Activated T-cell treated with anti-CD3 and anti-CD28 coated beads, Interleukin-2, amount 50 U/mL, for 4 hours (primary cell): ENCODE measurements around the gene PRR23C. TPM values are rescaled to one million over a fixed set of nuclear protein-coding genes. Genes with fewer than 3 reads are reported as not detected.

Experiments used
- ATAC-seq, 2 donors: fragments of 200-7000 bp; cut with Tn5 transposase; one replicate each; pipeline ENCODE4 v1.10.0; 2021
- DNase-seq: peaks from one replicate; pipeline ENCODE4 v3.0.0-alpha.2; 2020
- H3K27me3 Mint-ChIP-seq: one replicate; pipeline ENCODE4 v1.8.0; 2021; ENCODE audit warnings: low read depth, mixed read lengths
- H3K36me3 Mint-ChIP-seq: one replicate; pipeline ENCODE4 v1.8.0; 2022; ENCODE audit warnings: mixed read lengths; ENCODE audit not compliant: insufficient read depth
- H3K4me1 Mint-ChIP-seq: one replicate; pipeline ENCODE4 v1.8.0; 2021; ENCODE audit warnings: low read depth, mixed read lengths
- H3K4me3 Mint-ChIP-seq: one replicate; pipeline ENCODE4 v1.8.0; 2021; ENCODE audit warnings: mild to moderate bottlenecking, moderate library complexity, mixed read lengths
- H3K9me3 Mint-ChIP-seq: one replicate; pipeline ENCODE4 v1.8.0; 2021; ENCODE audit warnings: mixed read lengths
- total RNA-seq, 3 donors: library from RNA; stranded (reverse); gene quantifications; one replicate each; pipeline ENCODE4 v1.2.1, GENCODE V29; 2021

Gene PRR23C
- total RNA-seq, 3 donors from 2014 or later: not detected

- Mint-ChIP-seq H3K4me1 (no peaks in the 10 kb centered on the region), H3K36me3 (no peaks in the 10 kb centered on the region), H3K4me3 (no peak within 1 kb of the TSS), H3K9me3 (peaks cover 9% of the 10 kb centered on the region), H3K27me3 (peaks cover 3% of the 10 kb centered on the region)
- ATAC-seq: no peak
- DNase-seq: no peak
These were observed 23.8 kb downstream of the PRR23C start, which contains the start of gene PRR23B for GRCh38 chr3:139020868-139021234. Gene PRR23B (minus strand): TSS chr3:139020926. CDS start chr3:139020661, 265 bp downstream.

DNA sequence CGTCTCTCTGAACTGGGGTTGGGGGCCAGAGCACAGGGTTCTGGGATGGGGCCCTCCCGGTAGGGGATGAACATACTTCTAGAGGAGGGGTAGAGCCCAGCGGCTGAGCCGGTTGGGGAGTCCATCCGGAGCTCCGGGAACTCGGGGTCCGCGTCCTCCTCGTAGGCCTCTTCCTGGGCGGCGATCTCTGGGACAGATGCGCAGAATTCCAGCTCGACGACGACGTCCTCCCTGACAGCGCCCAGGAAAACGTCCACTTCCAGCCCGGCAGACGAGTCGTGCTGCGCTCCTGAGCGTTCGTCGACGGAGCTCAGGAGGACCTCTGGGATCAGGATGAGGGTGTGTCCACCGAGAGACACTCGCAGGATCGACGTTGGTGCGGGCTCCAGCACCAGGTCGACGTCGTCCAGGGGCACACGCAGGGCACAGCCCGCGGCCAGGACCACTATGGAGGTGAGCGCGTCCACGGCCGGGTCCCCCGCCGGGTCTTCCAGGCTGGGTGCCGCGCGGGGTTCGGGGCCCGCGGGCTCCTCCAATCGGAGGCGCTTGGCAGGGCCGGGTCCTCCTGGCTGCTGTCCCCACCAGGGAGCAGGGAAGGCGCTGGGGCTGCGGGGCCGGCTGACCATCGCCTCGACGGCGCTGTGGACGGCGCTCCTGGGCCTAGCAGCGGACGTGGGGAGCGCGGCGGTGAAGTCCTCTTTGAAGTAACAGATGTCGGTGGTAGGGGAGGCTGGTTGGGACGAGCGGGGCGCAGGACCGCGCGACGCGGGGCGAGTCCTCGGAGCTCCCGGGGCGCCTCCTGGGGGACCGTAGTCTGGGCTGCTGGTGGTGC, 24.4 kb downstream of the PRR23C start:
- Mint-ChIP-seq H3K4me1 (no peaks in the 10 kb centered on the region), H3K4me3 (no peak overlapping the region), H3K27me3 (peaks cover 3% of the 10 kb centered on the region), H3K36me3 (no peaks in the 10 kb centered on the region), H3K9me3 (peaks cover 9% of the 10 kb centered on the region)
- DNase-seq (no peak), ATAC-seq (no peak)

GRCh38 chr3:139016430-139017048, 28.2 kb downstream of the PRR23C start:
- DNase-seq (no peak), ATAC-seq (no peak)
- Mint-ChIP-seq H3K9me3 (peaks cover 16% of the 10 kb centered on the region), H3K4me1 (no peaks in the 10 kb centered on the region), H3K4me3 (no peak overlapping the region), H3K27me3 (peaks cover 7% of the 10 kb centered on the region), H3K36me3 (no peaks in the 10 kb centered on the region)

GRCh38 chr3:139006051-139006716, 38.5 kb downstream of the PRR23C start, which contains the start of gene PRR23A:
Gene PRR23A (minus strand): TSS chr3:139006268. CDS start chr3:139006268, 0 bp downstream.
- DNase-seq: no peak
- peaks cover 8% of the 10 kb centered on the region for H3K27me3 Mint-ChIP-seq
- H3K4me3 Mint-ChIP-seq: no peak within 1 kb of the TSS
- peaks cover 32% of the 10 kb centered on the region for H3K9me3 Mint-ChIP-seq
- H3K4me1 Mint-ChIP-seq: no peaks in the 10 kb centered on the region
- no peak for ATAC-seq
- H3K36me3 Mint-ChIP-seq: no peaks in the 10 kb centered on the region

DNA sequence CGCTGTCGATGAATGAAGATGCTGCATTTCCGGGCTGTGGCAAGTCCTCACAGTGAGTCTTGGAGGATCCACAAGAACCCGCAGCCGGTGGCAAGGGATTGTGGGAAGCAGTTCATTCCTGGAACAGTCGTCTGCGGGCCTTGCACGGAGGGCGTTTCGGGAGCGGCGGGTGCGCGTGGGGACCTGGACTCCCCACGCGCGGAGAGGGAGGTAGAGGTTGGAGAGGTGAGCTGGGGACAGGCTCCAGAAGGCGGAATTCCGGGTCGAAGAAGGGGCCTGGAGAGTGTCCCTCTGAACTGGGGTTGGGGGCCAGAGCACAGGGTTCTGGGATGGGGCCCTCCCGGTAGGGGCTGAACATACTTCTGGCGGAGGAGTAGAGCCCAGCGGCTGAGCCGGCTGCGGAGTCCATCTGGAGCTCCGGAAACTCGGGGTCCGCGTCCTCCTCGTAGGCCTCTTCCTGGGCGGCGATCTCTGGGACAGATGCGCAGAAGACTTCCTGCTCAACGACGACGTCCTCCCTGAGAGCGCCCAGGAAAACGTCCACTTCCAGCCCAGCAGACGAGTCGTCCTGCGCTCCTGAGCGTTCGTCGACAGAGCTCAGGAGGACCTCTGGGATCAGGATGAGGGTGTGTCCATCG, 39.2 kb downstream of the PRR23C start:
- H3K27me3 Mint-ChIP-seq: peaks cover 8% of the 10 kb centered on the region
- H3K36me3 Mint-ChIP-seq: no peaks in the 10 kb centered on the region
- no peak for DNase-seq
- no peak overlapping the region for H3K4me3 Mint-ChIP-seq
- ATAC-seq: no peak
- peaks cover 29% of the 10 kb centered on the region for H3K9me3 Mint-ChIP-seq
- H3K4me1 Mint-ChIP-seq: no peaks in the 10 kb centered on the region

GRCh38 chr3:138995706-138996105, 49.0 kb downstream of the PRR23C start:
- no peak for DNase-seq
- Mint-ChIP-seq H3K9me3 (peaks cover 7% of the 10 kb centered on the region), H3K4me3 (no peak overlapping the region), H3K36me3 (no peaks in the 10 kb centered on the region), H3K27me3 (peaks cover 16% of the 10 kb centered on the region), H3K4me1 (no peaks in the 10 kb centered on the region)
- ATAC-seq: no peak

Other genes starting within 250 kb of the PRR23C start
- 10 to 100 TPM; 16.1 to 19.0 (median 17.9) TPM for gene PIK3CB, start 210.0 kb downstream of the PRR23C start, total RNA-seq
- gene FOXL2, start 97.8 kb downstream of the PRR23C start, total RNA-seq: under 1 TPM in 1 of 3 donors, not detected in 2; 0.05 TPM
- gene FOXL2NB, start 97.7 kb downstream of the PRR23C start, total RNA-seq: not detected
- not detected for gene PRR23A, start 38.6 kb downstream of the PRR23C start, total RNA-seq
- gene PRR23B, start 24.0 kb downstream of the PRR23C start, total RNA-seq: not detected